ENCODE measurements around the gene OR4C6.

The OR4C6 gene

DNA sequence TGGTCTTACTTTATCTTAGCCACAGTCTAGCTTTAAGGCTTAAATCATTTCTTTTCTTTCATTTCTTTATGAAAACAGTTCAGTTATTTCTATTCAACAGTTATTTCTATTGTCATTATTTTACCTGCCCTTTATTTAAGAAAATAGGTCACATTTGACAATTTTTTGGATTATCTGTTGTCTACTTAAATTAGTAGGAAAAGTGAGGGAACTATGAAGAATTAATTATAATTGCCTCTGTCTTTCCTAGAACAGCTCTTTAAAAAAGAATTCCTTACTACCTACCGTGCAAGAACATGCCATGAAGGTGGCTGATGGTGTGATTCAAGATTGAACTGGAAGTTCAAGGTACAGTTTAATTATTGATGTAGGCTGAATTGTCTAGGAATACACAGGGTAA lies at the start of gene OR4C6:
OR4C6 (plus strand) TSS at position 301 of the 400 bp plus-strand sequence. CDS start 2,966 bp downstream, outside the sequence.
- no peak for DNase-seq (ENCODE audit: low spot score)

DNA sequence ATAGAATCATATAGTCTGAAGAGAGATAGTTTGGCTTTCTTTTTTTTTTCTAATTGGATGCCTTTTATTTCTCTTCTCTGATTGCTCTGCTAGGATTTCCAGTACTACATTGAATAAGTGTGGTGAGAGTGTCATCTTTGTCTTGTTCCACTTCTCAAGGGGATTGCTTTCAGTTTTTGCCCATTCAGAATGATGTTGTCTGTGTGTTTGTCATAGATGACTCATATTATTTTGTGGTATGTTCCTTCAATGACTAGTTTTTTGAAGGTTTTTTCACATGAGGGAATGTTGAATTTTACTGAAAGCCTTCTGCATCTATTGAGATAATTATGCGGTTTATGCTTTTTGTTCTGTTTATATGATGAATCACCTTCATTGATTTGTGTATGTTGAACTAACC lies 37.5 kb upstream of the OR4C6 start:
- DNase-seq (ENCODE audit: low spot score): no peak

DNA sequence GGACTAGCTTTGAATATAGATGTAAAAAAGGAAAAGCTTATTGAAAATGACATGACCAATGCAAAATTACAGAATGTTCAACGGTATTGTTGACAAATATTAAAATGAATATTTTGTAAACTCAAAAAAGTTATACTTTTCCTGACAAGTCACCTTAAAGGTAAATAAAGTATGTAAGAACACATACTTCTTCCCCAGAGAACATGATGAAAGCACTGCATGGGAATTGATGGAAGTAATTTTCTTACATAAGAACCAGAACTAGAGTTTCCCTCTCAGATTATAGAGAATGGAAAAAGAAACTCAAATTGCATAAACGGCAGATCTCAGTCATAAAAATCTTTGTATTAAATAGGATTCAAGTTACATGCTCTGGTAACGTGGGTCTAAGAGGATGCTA lies 27.2 kb upstream of the OR4C6 start, which contains the start of gene OR4P4:
OR4P4 (plus strand) TSS at position 301 of the 400 bp plus-strand sequence.
- no peak for DNase-seq (ENCODE audit: low spot score)

DNA sequence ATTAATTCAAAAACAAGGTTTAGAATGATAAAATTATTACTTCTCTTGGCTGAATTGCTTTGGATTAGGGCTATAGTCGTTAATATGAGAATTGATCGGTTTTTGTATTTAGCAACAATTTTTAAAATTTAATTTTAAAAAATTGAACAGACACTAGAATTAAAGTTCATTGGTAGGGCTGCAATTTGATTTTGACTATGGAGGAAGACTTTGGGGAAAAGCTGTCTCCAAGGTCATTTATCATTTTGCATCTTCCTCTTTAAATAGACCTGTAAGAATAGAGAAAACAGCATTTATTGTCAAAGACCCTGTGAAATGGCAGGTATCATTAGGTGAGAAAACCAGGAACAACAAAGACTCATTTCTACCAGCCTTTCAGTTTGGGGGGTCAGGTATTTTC lies 14.0 kb upstream of the OR4C6 start, which contains the start of gene OR4S2:
OR4S2 (plus strand) TSS at position 301 of the 400 bp plus-strand sequence. CDS start 2,577 bp downstream, outside the sequence.
- no peak for DNase-seq (ENCODE audit: low spot score)

DNA sequence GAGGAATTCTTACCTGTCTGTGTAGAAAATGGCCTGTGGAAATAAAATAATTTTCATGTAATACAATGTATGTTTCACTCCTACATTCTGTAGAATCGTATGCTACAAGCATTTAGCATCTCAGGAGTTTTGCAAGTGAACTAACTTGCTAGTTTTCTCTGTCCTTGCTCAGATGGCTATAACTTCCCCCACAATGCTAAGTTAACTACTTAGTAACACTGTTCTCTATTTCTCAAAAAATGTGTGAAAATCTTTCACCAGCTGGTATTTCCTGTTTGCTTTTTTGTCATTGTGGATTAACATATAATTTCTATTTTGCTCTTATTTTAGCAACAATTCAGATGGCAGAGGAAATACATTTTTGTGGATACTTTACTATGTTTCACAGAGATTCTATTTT lies 9.4 kb upstream of the OR4C6 start:
- no peak for DNase-seq (ENCODE audit: low spot score)

DNA sequence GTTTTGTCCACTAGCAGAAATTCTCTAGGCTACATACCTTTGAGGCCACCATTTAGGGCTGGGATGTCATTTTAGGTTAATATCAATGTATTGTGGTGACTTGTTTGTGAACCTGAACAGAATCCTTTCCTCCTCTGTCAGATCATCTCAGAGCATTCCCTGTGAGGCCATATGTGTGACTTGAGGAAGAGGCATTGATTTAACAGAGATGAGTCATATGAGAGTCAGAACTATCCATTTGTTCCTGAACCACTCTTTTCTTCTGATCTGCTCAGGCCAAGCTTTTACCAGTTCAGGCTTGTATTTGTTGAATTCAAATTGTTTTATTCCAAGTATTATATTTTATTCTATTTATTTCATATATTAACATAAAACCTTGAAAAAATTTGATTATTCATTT lies 6.9 kb upstream of the OR4C6 start:
- no peak for DNase-seq (ENCODE audit: low spot score)

DNA sequence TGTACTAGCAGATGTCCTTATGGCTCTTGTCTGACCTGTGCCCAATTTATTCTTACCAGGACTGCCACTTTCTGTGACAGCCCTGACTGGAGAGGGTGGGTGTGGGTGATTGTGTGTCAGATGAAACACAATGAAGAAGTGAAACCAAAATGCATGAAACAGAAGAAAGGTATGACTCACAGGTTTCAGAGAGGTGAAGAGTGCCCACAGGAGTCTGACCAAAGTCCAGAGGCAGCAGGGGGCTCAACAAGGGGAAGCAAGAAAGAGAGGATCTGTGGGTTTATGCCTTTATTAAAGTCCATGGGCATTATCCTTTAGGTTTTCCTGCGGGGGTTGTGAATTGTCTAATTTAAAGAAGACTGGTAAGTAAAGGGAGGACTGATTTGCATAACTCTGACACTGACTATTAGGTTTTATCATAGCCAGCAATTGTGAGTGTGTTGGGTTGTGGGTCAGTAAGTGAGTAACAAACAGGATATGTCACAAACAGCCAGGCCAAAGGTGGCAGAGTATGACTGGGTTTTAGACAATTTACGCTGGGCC lies 3.9 kb upstream of the OR4C6 start:
- no peak for DNase-seq (ENCODE audit: low spot score)

DNA sequence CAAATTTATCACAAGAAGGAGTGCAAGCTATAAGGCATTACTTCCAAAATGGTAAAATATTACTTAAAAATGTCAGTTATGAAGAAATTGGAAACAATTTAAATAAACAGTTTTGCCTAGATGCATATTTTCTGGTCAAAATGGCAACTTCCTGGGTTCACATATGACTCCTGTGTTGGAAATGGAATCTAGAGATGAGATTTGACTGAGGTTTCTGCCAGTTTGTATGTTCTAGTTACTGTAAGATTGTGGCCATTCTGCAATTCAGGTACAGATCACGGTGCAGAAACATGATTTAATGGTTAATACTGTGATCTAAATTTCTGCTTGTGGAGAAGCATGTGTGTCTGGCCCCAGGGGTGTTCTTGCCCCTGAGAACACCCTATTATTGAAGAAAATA lies 3.4 kb upstream of the OR4C6 start:
- DNase-seq (ENCODE audit: low spot score): no peak

DNA sequence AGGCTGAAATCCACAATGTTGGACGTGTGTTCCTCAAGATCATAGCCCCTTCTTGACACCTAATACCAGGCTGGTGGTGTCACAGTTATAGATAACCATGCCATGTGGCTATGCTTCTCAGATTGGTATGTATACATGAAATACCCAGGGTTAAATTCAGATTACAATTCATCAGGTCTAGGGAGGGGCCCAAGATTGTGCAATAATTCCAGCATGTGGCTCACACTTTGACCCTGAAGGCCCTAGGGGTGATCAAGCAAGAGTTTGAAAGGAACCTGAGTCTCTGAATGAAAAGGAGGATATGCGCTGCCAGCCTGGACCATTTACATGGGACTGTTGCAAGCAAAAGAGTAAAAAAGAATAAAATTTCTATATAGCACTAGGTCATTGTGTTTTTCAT lies 7.4 kb downstream of the OR4C6 start:
- DNase-seq (ENCODE audit: low spot score): no peak

DNA sequence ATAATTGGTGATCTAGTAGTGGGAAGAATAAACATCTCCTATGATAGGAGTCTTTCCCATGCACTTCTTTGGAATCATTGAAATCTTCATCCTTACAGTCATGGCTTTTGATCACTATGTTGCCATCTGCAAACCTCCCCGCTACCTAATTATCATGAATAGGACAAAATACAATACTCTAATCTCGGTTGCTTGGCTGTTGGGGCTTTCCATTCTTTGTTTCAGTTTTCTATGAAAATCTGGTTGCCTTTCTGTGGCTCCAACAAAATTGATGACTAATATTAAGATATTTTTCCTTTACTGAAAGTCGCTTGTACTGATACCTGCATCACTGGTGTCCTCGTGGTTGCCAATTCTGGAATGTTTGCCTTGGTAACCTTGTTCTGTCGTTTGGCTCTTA lies 11.9 kb downstream of the OR4C6 start:
- DNase-seq (ENCODE audit: low spot score): no peak

DNA sequence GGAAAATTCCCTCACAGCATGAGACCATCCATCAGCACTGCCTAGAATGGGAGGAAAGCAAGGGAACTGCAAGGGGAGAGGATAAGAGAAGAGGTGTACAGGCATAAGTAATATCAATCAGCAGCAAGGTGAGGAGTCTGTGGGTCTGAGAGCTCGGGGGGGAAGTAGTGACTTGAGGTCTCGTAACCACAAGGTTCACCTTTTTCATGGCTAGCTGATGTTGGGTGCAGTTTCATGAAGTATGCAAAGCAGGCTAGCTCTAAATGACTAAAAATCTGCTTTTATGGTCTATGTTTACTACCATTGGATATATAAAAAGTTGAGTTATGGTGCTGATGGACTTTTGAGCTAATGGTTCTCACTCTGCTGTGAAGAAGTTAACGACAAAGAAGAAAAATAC lies 35.8 kb downstream of the OR4C6 start:
- DNase-seq (ENCODE audit: low spot score): no peak

DNA sequence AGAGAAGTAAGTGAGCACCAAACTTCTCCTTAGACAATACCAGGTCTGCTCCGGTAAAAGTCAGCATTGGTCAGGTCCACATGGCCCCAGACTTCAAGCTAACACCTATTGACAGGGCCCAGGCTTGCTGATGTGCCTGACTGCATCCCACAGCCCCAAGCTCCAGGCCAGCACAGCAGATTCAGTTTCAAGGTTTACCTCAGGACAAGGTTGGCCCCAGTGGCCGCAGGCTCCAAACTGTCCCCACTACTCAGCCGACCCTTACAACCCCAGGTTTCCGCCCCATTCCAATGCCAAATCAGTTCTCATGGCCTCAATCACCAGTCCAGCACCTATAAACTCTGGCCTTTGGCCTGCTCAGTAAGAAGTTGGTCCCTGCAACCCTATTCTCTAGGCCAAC lies 39.4 kb downstream of the OR4C6 start:
- DNase-seq (ENCODE audit: low spot score): no peak

DNA sequence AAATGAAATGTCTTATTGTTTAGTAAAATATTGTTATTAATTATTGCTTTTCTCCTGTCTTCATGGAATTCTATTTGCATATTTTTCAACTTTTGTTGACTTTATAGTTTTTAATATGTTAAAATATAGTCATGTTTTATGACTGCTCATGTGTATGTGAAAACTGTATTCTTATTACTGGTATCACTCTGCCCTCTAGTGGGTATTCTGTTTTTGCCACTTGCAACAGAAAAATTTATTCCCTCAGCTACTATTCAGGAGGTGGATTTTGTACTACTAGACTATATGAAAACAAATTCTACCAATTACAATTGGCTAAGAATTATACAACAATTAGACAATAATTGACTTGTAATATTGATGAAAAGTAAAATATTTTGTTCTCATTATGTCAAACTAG lies 45.0 kb downstream of the OR4C6 start:
- DNase-seq (ENCODE audit: low spot score): peak; percentile 48

DNA sequence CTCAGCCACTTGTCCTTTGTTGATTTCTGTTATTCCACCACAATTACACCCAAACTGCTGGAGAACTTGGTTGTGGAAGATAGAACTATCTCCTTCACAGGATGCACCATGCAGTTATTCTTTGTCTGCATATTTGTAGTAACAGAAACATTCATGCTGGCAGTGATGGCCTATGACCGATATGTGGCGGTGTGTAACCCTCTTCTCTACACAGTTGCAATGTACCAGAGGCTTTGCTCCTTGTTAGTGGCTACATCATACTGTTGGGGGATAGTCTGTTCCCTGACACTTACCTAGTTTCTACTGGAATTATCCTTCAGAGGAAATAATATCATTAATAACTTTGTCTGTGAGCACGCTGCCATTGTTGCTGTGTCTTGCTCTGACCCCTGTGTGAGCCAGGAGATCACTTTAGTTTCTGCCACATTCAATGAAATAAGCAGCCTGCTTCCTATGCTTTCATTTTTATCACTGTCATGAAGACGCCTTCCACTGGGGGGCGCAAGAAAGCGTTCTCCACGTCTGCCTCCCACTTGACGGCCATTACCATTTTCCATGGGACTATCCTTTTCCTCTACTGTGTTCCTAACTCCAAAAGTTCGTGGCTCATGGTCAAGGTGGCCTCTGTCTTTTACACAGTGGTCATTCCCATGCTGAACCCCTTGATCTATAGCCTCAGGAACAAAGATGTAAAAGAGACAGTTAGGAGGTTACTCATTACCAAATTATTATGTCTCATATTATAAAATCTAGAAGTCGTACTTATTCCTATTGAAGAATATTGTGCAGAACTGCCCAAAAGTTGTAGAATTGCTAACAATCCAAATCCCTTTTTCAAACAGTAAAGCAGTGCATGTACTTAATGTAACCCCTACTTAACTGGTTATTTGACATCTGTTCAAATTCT lies 53.2 kb downstream of the OR4C6 start:
- DNase-seq (ENCODE audit: low spot score): no peak

Measured in activated CD4-positive, alpha-beta T cell treated with anti-CD3 and anti-CD28 coated beads, Interleukin-2, Interleukin-4, amounts not matched to agents 100 ng/mL and 50 ng/mL, durations not matched to agents 16 hours and 8 hours (primary cell).